GM10266 (cell line): ENCODE data around the gene DGKG.

ENCODE experiments used
- DNase-seq: peaks from one replicate; pipeline ENCODE4 v3.0.0; 2012; ENCODE audit errors: extremely low spot score
- TF ChIP-seq, protein P1 (sequence below): IDR thresholded peaks from 2 replicates; pipeline ENCODE4 v1.5.1; 2012; ENCODE audit warnings: mild to moderate bottlenecking, low read depth; ENCODE audit not compliant: control insufficient read depth, insufficient read depth; ENCODE audit errors: missing control alignments

The DGKG gene

DNA sequence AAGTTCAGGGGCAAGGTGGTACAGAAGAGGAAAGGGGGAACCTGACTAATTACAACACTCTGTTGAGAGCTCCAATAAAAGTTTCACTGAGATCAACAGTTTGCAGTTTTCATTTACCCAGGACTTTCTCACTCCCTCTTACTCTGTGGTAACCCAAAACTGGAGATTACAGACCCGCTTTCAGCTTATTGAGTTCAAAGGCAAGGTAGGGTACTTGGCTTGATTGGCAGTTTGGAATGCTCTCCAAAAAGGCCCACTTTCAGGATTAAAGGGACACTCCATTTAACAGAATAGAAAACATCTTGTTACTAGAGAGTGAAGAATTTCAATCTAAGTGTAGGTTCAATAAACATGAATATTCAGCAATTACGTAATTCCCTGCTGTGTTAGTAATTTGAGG lies 135.6 kb downstream of the DGKG start:
- no peak for DNase-seq
- TF ChIP-seq, protein P1, sequence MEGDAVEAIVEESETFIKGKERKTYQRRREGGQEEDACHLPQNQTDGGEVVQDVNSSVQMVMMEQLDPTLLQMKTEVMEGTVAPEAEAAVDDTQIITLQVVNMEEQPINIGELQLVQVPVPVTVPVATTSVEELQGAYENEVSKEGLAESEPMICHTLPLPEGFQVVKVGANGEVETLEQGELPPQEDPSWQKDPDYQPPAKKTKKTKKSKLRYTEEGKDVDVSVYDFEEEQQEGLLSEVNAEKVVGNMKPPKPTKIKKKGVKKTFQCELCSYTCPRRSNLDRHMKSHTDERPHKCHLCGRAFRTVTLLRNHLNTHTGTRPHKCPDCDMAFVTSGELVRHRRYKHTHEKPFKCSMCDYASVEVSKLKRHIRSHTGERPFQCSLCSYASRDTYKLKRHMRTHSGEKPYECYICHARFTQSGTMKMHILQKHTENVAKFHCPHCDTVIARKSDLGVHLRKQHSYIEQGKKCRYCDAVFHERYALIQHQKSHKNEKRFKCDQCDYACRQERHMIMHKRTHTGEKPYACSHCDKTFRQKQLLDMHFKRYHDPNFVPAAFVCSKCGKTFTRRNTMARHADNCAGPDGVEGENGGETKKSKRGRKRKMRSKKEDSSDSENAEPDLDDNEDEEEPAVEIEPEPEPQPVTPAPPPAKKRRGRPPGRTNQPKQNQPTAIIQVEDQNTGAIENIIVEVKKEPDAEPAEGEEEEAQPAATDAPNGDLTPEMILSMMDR = no peak

DNA sequence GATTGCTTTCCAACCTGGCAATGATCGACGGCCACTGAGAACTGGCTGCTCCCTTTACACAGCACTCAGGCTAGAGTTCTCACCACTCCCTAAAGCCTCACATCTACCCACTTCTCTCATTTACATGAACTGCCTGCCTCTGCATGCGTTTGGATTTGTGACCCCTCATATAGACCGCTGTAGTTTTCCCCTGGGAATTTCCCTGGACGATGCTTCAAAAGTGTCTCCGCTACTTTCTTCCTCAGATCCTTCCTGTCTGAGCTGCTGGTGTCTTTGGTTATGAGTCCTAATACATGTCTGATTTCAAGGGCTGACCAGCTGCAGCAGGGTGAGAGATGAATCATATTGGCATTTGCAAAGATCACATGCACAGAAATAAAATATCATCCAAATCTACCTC lies 136.4 kb downstream of the DGKG start:
- TF ChIP-seq, protein P1 = no peak
- DNase-seq = peak; percentile 53

- TF ChIP-seq, protein P1 = no peak
- DNase-seq = no peak
These were observed 137.9 kb downstream of the DGKG start for GRCh38 chr3:186224041-186224610.

- TF ChIP-seq, protein P1 = no peak
- no peak for DNase-seq
These were observed 138.6 kb downstream of the DGKG start for GRCh38 chr3:186223476-186223875.

DNA sequence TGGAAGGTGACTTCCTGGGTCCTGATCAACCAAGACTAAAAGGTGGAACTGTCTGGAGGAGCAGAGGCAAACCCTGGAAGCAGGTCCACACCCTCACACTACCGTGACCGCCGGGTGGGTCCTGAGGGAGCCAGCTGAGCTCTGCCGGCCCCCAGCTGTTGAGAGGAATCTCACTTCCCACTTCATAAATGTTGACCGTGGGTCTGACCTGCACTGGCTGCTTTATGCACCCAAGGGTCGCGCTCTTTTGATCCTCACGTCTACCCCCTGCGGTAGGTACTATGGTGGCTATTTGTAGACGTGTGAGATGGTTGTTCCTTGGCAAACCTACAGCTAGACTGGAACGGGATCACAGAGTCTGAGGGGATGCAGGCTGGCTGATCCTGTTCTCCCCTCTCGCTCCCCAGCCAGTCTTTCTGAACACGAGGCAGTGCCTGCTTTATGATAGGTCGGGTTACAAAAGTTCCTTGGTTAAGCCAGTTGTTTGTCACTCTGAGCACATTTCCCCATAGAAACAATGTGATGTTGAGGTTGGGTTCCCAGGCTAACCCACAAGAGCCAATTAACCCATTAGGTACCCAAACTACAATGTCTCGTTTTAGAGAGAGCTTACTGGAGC lies 140.2 kb downstream of the DGKG start:
- TF ChIP-seq, protein P1 = no peak
- DNase-seq = no peak

DNA sequence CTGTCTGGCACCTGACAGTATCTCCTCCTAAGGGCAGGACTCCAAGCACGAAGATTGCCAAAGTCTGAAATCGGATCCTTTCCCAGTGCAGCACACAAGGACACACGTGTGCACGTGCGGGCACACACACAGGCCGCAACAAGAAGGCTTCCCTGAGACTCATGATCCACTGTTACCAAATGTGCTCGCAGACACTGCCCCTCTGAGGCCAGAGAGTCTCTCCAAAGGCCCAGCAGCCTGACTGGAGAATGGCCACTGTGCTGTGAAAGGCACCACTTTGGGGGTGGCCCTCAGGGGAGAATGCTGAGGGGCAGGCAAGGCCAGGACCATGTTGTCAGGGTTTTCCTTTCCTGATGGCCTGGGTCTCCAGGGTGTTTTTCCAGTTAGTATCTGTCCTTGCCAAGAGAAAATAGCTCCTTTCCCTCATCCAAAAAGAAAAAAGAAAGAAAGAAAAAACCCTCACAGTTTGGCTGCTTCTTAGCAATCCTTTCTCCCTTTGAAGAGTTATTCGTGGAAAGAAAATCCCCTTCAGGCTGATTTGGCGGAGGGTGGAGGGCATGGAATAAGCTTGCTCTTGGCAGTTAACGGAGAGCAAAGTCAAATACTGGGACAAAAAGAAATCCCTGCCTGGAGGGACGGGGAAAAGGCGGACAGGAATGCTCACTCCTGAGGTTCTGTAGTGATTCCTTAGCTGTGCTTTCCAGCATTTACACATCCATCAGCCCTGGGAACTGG lies 141.0 kb downstream of the DGKG start:
- DNase-seq = no peak
- TF ChIP-seq, protein P1 = no peak

DNA sequence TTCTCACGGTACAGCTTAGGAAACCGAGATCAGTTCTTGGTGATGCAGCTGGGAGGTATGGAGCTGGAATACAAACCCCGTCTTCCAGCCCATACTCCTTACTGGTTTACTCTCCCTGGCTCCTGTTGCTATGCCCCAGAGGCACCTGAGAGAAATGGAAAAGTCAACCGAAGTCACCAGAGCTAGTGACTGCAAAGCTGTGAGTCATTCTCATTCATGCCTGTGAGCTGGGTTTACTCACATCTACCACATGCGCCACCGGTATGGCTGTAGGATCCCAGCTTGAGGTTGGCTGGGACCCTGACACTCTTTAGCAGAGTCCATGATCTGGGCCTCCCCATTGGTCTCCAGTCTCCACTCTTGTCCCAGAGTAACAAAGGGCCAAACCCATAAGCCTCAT lies 141.7 kb downstream of the DGKG start:
- no peak for DNase-seq
- TF ChIP-seq, protein P1 = no peak
